ENCODE results near the gene PCDH9.

GRCh38 chr13:66391322-66391721 is 838.8 kb downstream of the PCDH9 start:
- TF ChIP-seq, protein P1, sequence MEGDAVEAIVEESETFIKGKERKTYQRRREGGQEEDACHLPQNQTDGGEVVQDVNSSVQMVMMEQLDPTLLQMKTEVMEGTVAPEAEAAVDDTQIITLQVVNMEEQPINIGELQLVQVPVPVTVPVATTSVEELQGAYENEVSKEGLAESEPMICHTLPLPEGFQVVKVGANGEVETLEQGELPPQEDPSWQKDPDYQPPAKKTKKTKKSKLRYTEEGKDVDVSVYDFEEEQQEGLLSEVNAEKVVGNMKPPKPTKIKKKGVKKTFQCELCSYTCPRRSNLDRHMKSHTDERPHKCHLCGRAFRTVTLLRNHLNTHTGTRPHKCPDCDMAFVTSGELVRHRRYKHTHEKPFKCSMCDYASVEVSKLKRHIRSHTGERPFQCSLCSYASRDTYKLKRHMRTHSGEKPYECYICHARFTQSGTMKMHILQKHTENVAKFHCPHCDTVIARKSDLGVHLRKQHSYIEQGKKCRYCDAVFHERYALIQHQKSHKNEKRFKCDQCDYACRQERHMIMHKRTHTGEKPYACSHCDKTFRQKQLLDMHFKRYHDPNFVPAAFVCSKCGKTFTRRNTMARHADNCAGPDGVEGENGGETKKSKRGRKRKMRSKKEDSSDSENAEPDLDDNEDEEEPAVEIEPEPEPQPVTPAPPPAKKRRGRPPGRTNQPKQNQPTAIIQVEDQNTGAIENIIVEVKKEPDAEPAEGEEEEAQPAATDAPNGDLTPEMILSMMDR (IDR thresholded peaks at IDR 0.05), result no peak
- TF ChIP-seq POLR2A (IDR thresholded peaks at IDR 0.05), result no peak

Data from upper lobe of left lung (tissue), 4 donors.